Neural progenitor cell (in vitro differentiated cells): ENCODE data around the gene USP34.

Source experiments
- CTCF ChIP-seq: fragments of 200-600 bp; sonication (generic); IDR thresholded peaks from 2 replicates; pipeline ENCODE4 v1.5.1; 2017; ENCODE audit warnings: antibody characterized with exemption, mild to moderate bottlenecking
- EZH2 ChIP-seq: fragments of 200-600 bp; sonication (generic); IDR thresholded peaks from 2 replicates; pipeline ENCODE4 v1.6.1; 2017; ENCODE audit warnings: antibody characterized with exemption, mild to moderate bottlenecking, moderate library complexity

GRCh38 chr2:61173116-61173515, 297.8 kb downstream of the USP34 start:
- no peak for TF ChIP-seq CTCF
- TF ChIP-seq EZH2 = no peak
